Measurements from ENCODE around the gene DTNB.

- TF ChIP-seq POLR2AphosphoS5 (IDR thresholded peaks at IDR 0.05; ENCODE audit: insufficient read depth in 1 of 2, low read depth in 1 of 2), result no peak
- TF ChIP-seq CTCF (IDR thresholded peaks at IDR 0.05), result no peak
- TF ChIP-seq POLR2A (IDR thresholded peaks at IDR 0.05), result no peak
These were observed 145.2 kb downstream of the DTNB start for GRCh38 chr2:25528173-25528572.

Measured in vagina (tissue), 2 donors.